Activated T-helper 1 cell treated with anti-CD3 and anti-CD28 coated beads, Interleukin-2, amount 50 U/mL, for 16 hours (primary cell): ENCODE results near the gene PLCB3.
A peak's percentile ranks its signal among the peaks of the same experiment; 100 is the strongest.

Experiments
- DNase-seq, 2 donors: peaks; one replicate each; pipeline ENCODE4 v3.0.0-alpha.2; 2020; ENCODE audit warnings: low read depth in 1 of 2, low spot score in 1 of 2

PLCB3 gene

GRCh38 chr11:64317961-64318765 lies 66.8 kb downstream of the PLCB3 start, which contains the start of gene PRDX5:
PRDX5 (plus strand) TSS chr11:64318121; CDS start chr11:64318216, 95 bp downstream.
- peak; percentile 88 to 91 for DNase-seq
